ENCODE measurements around the gene RNF40.

Gene RNF40

GRCh38 chr16:30761928-30762902 lies at the start of gene RNF40, which contains the start of gene CFAP119:
TSS of gene RNF40 (plus strand) at chr16:30762322. CDS start at chr16:30762546, 224 bp downstream.
TSS of gene CFAP119 (minus strand) at chr16:30762062. CDS start at chr16:30761748, 314 bp downstream.
- TF ChIP-seq POLR2A (IDR thresholded peaks at IDR 0.05; ENCODE audit: low read length) (peak; percentile 89), GATA1 (IDR thresholded peaks at IDR 0.05; ENCODE audit: low read depth, low read length) (no peak)
- DNase-seq, result peak; percentile 98

GRCh38 chr16:30715750-30716445 lies 46.2 kb upstream of the RNF40 start:
- TF ChIP-seq GATA1 (IDR thresholded peaks at IDR 0.05; ENCODE audit: low read depth, low read length) (no peak), POLR2A (IDR thresholded peaks at IDR 0.05; ENCODE audit: low read length) (no peak)
- DNase-seq, result no peak

- TF ChIP-seq GATA1 (IDR thresholded peaks at IDR 0.05; ENCODE audit: low read depth, low read length) (no peak), POLR2A (IDR thresholded peaks at IDR 0.05; ENCODE audit: low read length) (no peak)
These were observed 42.0 kb upstream of the RNF40 start for GRCh38 chr16:30720086-30720485.

GRCh38 chr16:30720694-30721093 lies 41.4 kb upstream of the RNF40 start:
- DNase-seq, result no peak
- TF ChIP-seq POLR2A (IDR thresholded peaks at IDR 0.05; ENCODE audit: low read length), result no peak
- no peak for TF ChIP-seq GATA1 (IDR thresholded peaks at IDR 0.05; ENCODE audit: low read depth, low read length)

More at GRCh38 chr16:30720086-30720485, 42.0 kb upstream of the RNF40 start:
- no peak for DNase-seq

- DNase-seq, result no peak
- TF ChIP-seq GATA1 (IDR thresholded peaks at IDR 0.05; ENCODE audit: low read depth, low read length), result no peak
- TF ChIP-seq POLR2A (IDR thresholded peaks at IDR 0.05; ENCODE audit: low read length), result no peak
These were observed 41.0 kb upstream of the RNF40 start for GRCh38 chr16:30721167-30721566.

GRCh38 chr16:30721606-30722005 lies 40.5 kb upstream of the RNF40 start:
- DNase-seq, result no peak
- TF ChIP-seq GATA1 (IDR thresholded peaks at IDR 0.05; ENCODE audit: low read depth, low read length), result no peak
- no peak for TF ChIP-seq POLR2A (IDR thresholded peaks at IDR 0.05; ENCODE audit: low read length)

GRCh38 chr16:30722443-30722842 lies 39.7 kb upstream of the RNF40 start:
- TF ChIP-seq POLR2A (IDR thresholded peaks at IDR 0.05; ENCODE audit: low read length), result no peak
- TF ChIP-seq GATA1 (IDR thresholded peaks at IDR 0.05; ENCODE audit: low read depth, low read length), result no peak
- peak; percentile 37 to 40 for DNase-seq

- TF ChIP-seq GATA1 (IDR thresholded peaks at IDR 0.05; ENCODE audit: low read depth, low read length), result no peak
- TF ChIP-seq POLR2A (IDR thresholded peaks at IDR 0.05; ENCODE audit: low read length), result no peak
- DNase-seq, result no peak
These were observed 39.2 kb upstream of the RNF40 start for GRCh38 chr16:30722916-30723315.

- no peak for TF ChIP-seq GATA1 (IDR thresholded peaks at IDR 0.05; ENCODE audit: low read depth, low read length)
- TF ChIP-seq POLR2A (IDR thresholded peaks at IDR 0.05; ENCODE audit: low read length), result no peak
- no peak for DNase-seq
These were observed 38.3 kb upstream of the RNF40 start for GRCh38 chr16:30723725-30724355.

- no peak for TF ChIP-seq GATA1 (IDR thresholded peaks at IDR 0.05; ENCODE audit: low read depth, low read length)
- TF ChIP-seq POLR2A (IDR thresholded peaks at IDR 0.05; ENCODE audit: low read length), result no peak
- no peak for DNase-seq
These were observed 37.3 kb upstream of the RNF40 start for GRCh38 chr16:30724641-30725417.

- no peak for DNase-seq
- no peak for TF ChIP-seq GATA1 (IDR thresholded peaks at IDR 0.05; ENCODE audit: low read depth, low read length)
- TF ChIP-seq POLR2A (IDR thresholded peaks at IDR 0.05; ENCODE audit: low read length), result no peak
These were observed 36.7 kb upstream of the RNF40 start for GRCh38 chr16:30725418-30725792.

- TF ChIP-seq POLR2A (IDR thresholded peaks at IDR 0.05; ENCODE audit: low read length) (no peak), GATA1 (IDR thresholded peaks at IDR 0.05; ENCODE audit: low read depth, low read length) (no peak)
- DNase-seq, result no peak
These were observed 33.8 kb upstream of the RNF40 start for GRCh38 chr16:30728321-30728720.

Measured in erythroblast (primary cell).